M059J (cell line): ENCODE results near the gene SNX4. TPM values are rescaled to one million over a fixed set of nuclear protein-coding genes. Genes with fewer than 3 reads are reported as not detected.
"Not testable (repeated sequence)": the region's sequence is repeated elsewhere in the genome, so short reads cannot be mapped to it uniquely, and the experiment has no call there.

Experiments
- DNase-seq: peaks from one replicate; pipeline ENCODE4 v3.0.0-alpha.2; 2012; ENCODE audit warnings: low read depth
- total RNA-seq: library from RNA; depleted of rRNA; stranded (reverse); fragments of >200 nt; shearing (Covaris generic); gene quantifications from 2 replicates; pipeline ENCODE4 v1.2.3, GENCODE V29; 2014

The SNX4 gene
- total RNA-seq, 1 experiment from 2014 or later: 54.5 TPM

GRCh38 chr3:125462722-125463299 lies 57.2 kb downstream of the SNX4 start:
- DNase-seq: no peak

GRCh38 chr3:125461896-125462295 lies 58.1 kb downstream of the SNX4 start:
- no peak for DNase-seq

GRCh38 chr3:125460233-125460632 lies 59.8 kb downstream of the SNX4 start:
- no peak for DNase-seq

- DNase-seq: peak; percentile 61
Measured at GRCh38 chr3:125443923-125444322, 76.1 kb downstream of the SNX4 start.

- no peak for DNase-seq
Measured at GRCh38 chr3:125442506-125442905, 77.5 kb downstream of the SNX4 start.

GRCh38 chr3:125440970-125441369 lies 79.0 kb downstream of the SNX4 start:
- no peak for DNase-seq

GRCh38 chr3:125440559-125440955 lies 79.4 kb downstream of the SNX4 start:
- DNase-seq: peak; percentile 18

GRCh38 chr3:125437631-125438435 lies 82.2 kb downstream of the SNX4 start:
- DNase-seq: peak; percentile 45

GRCh38 chr3:125436921-125437320 lies 83.1 kb downstream of the SNX4 start:
- no peak for DNase-seq

- DNase-seq: no peak
Measured at GRCh38 chr3:125435231-125435630, 84.8 kb downstream of the SNX4 start.

GRCh38 chr3:125434582-125435011 lies 85.4 kb downstream of the SNX4 start:
- DNase-seq: no peak

GRCh38 chr3:125433611-125434041 lies 86.4 kb downstream of the SNX4 start:
- peak; percentile 78 for DNase-seq

- DNase-seq: no peak
Measured at GRCh38 chr3:125433091-125433534, 86.9 kb downstream of the SNX4 start.

GRCh38 chr3:125431912-125432790 lies 87.9 kb downstream of the SNX4 start:
- no peak for DNase-seq

- peak; percentile 20 for DNase-seq
Measured at GRCh38 chr3:125431391-125431790, 88.6 kb downstream of the SNX4 start.

GRCh38 chr3:125428216-125428830 lies 91.7 kb downstream of the SNX4 start:
- no peak for DNase-seq

GRCh38 chr3:125418306-125418705 lies 101.7 kb downstream of the SNX4 start:
- DNase-seq: no peak

- no peak for DNase-seq
Measured at GRCh38 chr3:125416235-125416634, 103.8 kb downstream of the SNX4 start.

GRCh38 chr3:125414669-125415068 lies 105.3 kb downstream of the SNX4 start:
- DNase-seq: no peak

GRCh38 chr3:125410922-125411321 lies 109.1 kb downstream of the SNX4 start:
- DNase-seq: no peak

GRCh38 chr3:125406070-125406469 lies 113.9 kb downstream of the SNX4 start:
- no peak for DNase-seq

- not testable (repeated sequence) for DNase-seq
Measured at GRCh38 chr3:125405515-125405914, 114.5 kb downstream of the SNX4 start.
